Stimulated activated CD4-positive, alpha-beta T cell treated with anti-CD3 and anti-CD28 coated beads, Interleukin-2, amount 100 ng/mL, for 48 hours (primary cell): ENCODE results near the gene GARIN5A.

Experiments used
- DNase-seq, 2 donors: peaks; one replicate each; pipeline ENCODE4 v3.0.0-alpha.2; 2020

The GARIN5A gene

GRCh38 chr19:50507376-50507775 lies 30.7 kb upstream of the GARIN5A start:
- no peak for DNase-seq

GRCh38 chr19:50506700-50507099 lies 30.1 kb upstream of the GARIN5A start:
- no peak for DNase-seq

GRCh38 chr19:50505856-50506611 lies 29.4 kb upstream of the GARIN5A start:
- DNase-seq: no peak

- no peak for DNase-seq
These were observed 25.2 kb upstream of the GARIN5A start for GRCh38 chr19:50501568-50502475.

GRCh38 chr19:50501186-50501567 lies 24.5 kb upstream of the GARIN5A start:
- no peak for DNase-seq

- DNase-seq: no peak
These were observed 24.1 kb upstream of the GARIN5A start for GRCh38 chr19:50500753-50501151.

GRCh38 chr19:50500060-50500752 lies 23.6 kb upstream of the GARIN5A start:
- DNase-seq: no peak

GRCh38 chr19:50498219-50499056 lies 21.8 kb upstream of the GARIN5A start:
- no peak for DNase-seq

- DNase-seq: no peak
These were observed 20.4 kb upstream of the GARIN5A start for GRCh38 chr19:50497022-50497405.

GRCh38 chr19:50496189-50497021 lies 19.8 kb upstream of the GARIN5A start:
- DNase-seq: no peak

- no peak for DNase-seq
These were observed 18.4 kb upstream of the GARIN5A start for GRCh38 chr19:50495020-50495531.

GRCh38 chr19:50494186-50495019 lies 17.8 kb upstream of the GARIN5A start:
- no peak for DNase-seq

GRCh38 chr19:50493171-50493570 lies 16.5 kb upstream of the GARIN5A start:
- no peak for DNase-seq

GRCh38 chr19:50492303-50493052 lies 15.8 kb upstream of the GARIN5A start:
- peak in 1 of 2 donors; percentile 24 for DNase-seq

GRCh38 chr19:50490991-50491472 lies 14.4 kb upstream of the GARIN5A start:
- no peak for DNase-seq

GRCh38 chr19:50490411-50490811 lies 13.8 kb upstream of the GARIN5A start:
- no peak for DNase-seq

- DNase-seq: no peak
These were observed 12.9 kb upstream of the GARIN5A start for GRCh38 chr19:50489461-50490011.

- no peak for DNase-seq
These were observed 11.9 kb upstream of the GARIN5A start for GRCh38 chr19:50488389-50489194.
